Activated CD8-positive, alpha-beta memory T cell treated with anti-CD3 and anti-CD28 coated beads, Interleukin-2, amount 50 U/mL, for 48 hours (primary cell): ENCODE measurements around the gene VEZF1.

Experiments used
- DNase-seq: peaks from one replicate; pipeline ENCODE4 v3.0.0-alpha.2; 2020

The VEZF1 gene

GRCh38 chr17:57987581-57988300 lies at the start of gene VEZF1:
TSS of gene VEZF1 (minus strand) at chr17:57988254. CDS start at chr17:57988111, 143 bp downstream.
- DNase-seq: peak; percentile 91

- no peak for DNase-seq
Measured at GRCh38 chr17:58032691-58033415, 44.8 kb upstream of the VEZF1 start.

GRCh38 chr17:58028578-58028977 lies 40.5 kb upstream of the VEZF1 start:
- DNase-seq: no peak

GRCh38 chr17:58020401-58020800 lies 32.3 kb upstream of the VEZF1 start:
- no peak for DNase-seq

GRCh38 chr17:58019521-58019920 lies 31.5 kb upstream of the VEZF1 start:
- no peak for DNase-seq

- DNase-seq: no peak
Measured at GRCh38 chr17:58019039-58019438, 31.0 kb upstream of the VEZF1 start.

- no peak for DNase-seq
Measured at GRCh38 chr17:58010067-58010799, 22.2 kb upstream of the VEZF1 start.

- peak; percentile 54 for DNase-seq
Measured at GRCh38 chr17:58007781-58008706, 20.0 kb upstream of the VEZF1 start.

GRCh38 chr17:58006924-58007780 lies 19.1 kb upstream of the VEZF1 start, which contains the start of gene SRSF1:
TSS of gene SRSF1 (minus strand) at chr17:58007246. CDS start at chr17:58007137, 109 bp downstream.
- DNase-seq: peak; percentile 99

GRCh38 chr17:58006560-58006923 lies 18.5 kb upstream of the VEZF1 start:
- DNase-seq: peak; percentile 83

- no peak for DNase-seq
Measured at GRCh38 chr17:58005728-58006559, 17.9 kb upstream of the VEZF1 start.

GRCh38 chr17:58005031-58005727 lies 17.1 kb upstream of the VEZF1 start:
- DNase-seq: no peak

- DNase-seq: no peak
Measured at GRCh38 chr17:58004060-58004459, 16.0 kb upstream of the VEZF1 start.

- DNase-seq: no peak
Measured at GRCh38 chr17:58002973-58003372, 14.9 kb upstream of the VEZF1 start.

GRCh38 chr17:58002154-58002948 lies 14.3 kb upstream of the VEZF1 start:
- DNase-seq: no peak

GRCh38 chr17:58001461-58002124 lies 13.5 kb upstream of the VEZF1 start:
- no peak for DNase-seq

GRCh38 chr17:57999496-58000017 lies 11.5 kb upstream of the VEZF1 start:
- DNase-seq: no peak

- DNase-seq: no peak
Measured at GRCh38 chr17:57999010-57999495, 11.0 kb upstream of the VEZF1 start.
